SH-SY5Y (cell line): ENCODE measurements around the gene E2F1.

Experiments
- GATA2 ChIP-seq: IDR thresholded peaks from 2 replicates; pipeline ENCODE4 v1.6.1; 2011; ENCODE audit warnings: mild to moderate bottlenecking, low read depth, low read length
- GATA3 ChIP-seq: IDR thresholded peaks from 2 replicates; pipeline ENCODE4 v1.6.1; 2011; ENCODE audit warnings: low read depth, mild to moderate bottlenecking, low read length, moderate library complexity

GRCh38 chr20:33724439-33725094 is 38.4 kb upstream of the E2F1 start:
- no peak for TF ChIP-seq GATA2
- no peak for TF ChIP-seq GATA3
